ENCODE measurements around the gene SERPINA3. TPM values are rescaled to one million over a fixed set of nuclear protein-coding genes. Genes with fewer than 3 reads are reported as not detected.

SERPINA3 gene
- total and polyA plus RNA-seq, 2 of the 8 experiments (the other 6 are each of a cell fraction or from before 2014, with no cell fraction given) = not detected

DNA sequence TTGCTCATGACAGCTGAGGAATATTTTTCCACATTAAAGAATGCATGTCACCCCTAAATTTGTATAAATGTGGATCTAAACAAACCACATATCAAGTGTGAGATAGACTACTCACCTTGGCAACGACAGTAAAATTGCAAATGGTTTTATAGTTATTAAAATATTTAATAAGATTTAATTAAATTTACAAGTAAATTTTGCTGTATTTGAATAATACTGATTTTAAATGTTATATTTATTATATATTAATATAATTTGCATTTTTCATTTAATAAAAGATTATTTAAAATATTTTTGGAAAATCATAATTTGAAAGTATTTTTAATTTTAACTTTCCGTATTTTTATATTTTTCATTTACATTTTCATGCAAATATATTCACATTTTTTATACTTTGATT, 53.4 kb downstream of the SERPINA3 start (continued):
- TF ChIP-seq, protein P1, sequence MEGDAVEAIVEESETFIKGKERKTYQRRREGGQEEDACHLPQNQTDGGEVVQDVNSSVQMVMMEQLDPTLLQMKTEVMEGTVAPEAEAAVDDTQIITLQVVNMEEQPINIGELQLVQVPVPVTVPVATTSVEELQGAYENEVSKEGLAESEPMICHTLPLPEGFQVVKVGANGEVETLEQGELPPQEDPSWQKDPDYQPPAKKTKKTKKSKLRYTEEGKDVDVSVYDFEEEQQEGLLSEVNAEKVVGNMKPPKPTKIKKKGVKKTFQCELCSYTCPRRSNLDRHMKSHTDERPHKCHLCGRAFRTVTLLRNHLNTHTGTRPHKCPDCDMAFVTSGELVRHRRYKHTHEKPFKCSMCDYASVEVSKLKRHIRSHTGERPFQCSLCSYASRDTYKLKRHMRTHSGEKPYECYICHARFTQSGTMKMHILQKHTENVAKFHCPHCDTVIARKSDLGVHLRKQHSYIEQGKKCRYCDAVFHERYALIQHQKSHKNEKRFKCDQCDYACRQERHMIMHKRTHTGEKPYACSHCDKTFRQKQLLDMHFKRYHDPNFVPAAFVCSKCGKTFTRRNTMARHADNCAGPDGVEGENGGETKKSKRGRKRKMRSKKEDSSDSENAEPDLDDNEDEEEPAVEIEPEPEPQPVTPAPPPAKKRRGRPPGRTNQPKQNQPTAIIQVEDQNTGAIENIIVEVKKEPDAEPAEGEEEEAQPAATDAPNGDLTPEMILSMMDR (IDR thresholded peaks at IDR 0.05; ENCODE audit: control extremely low read depth in 1 of 3, insufficient read depth in 1 of 3, low read depth in 1 of 3, low read length in 3 of 3) = no peak
- TF ChIP-seq RNF2 (IDR thresholded peaks at IDR 0.05; ENCODE audit: borderline replicate concordance, low read depth, low read length, missing control alignments, poor library complexity, severe bottlenecking) (no peak), SP2 (IDR thresholded peaks at IDR 0.05; ENCODE audit: low read length) (no peak)
